Activated T-cell treated with anti-CD3 and anti-CD28 coated beads, Interleukin-2, amount 50 U/mL, for 4 hours (primary cell): ENCODE data around the gene NOTUM. TPM values are rescaled to one million over a fixed set of nuclear protein-coding genes. Genes with fewer than 3 reads are reported as not detected.
A peak's percentile ranks its signal among the peaks of the same experiment; 100 is the strongest.

Source experiments
- ATAC-seq, 2 donors: fragments of 200-7000 bp; cut with Tn5 transposase; one replicate each; pipeline ENCODE4 v1.10.0; 2021
- DNase-seq: peaks from one replicate; pipeline ENCODE4 v3.0.0-alpha.2; 2020
- H3K27me3 Mint-ChIP-seq: one replicate; pipeline ENCODE4 v1.8.0; 2021; ENCODE audit warnings: low read depth, mixed read lengths
- H3K36me3 Mint-ChIP-seq: one replicate; pipeline ENCODE4 v1.8.0; 2022; ENCODE audit warnings: mixed read lengths; ENCODE audit not compliant: insufficient read depth
- H3K4me1 Mint-ChIP-seq: one replicate; pipeline ENCODE4 v1.8.0; 2021; ENCODE audit warnings: low read depth, mixed read lengths
- H3K4me3 Mint-ChIP-seq: one replicate; pipeline ENCODE4 v1.8.0; 2021; ENCODE audit warnings: mild to moderate bottlenecking, moderate library complexity, mixed read lengths
- H3K9me3 Mint-ChIP-seq: one replicate; pipeline ENCODE4 v1.8.0; 2021; ENCODE audit warnings: mixed read lengths
- total RNA-seq, 3 donors: library from RNA; stranded (reverse); gene quantifications; one replicate each; pipeline ENCODE4 v1.2.1, GENCODE V29; 2021

NOTUM gene
- total RNA-seq, 3 donors from 2014 or later, result 0.40 to 0.56 (median 0.41) TPM

DNA sequence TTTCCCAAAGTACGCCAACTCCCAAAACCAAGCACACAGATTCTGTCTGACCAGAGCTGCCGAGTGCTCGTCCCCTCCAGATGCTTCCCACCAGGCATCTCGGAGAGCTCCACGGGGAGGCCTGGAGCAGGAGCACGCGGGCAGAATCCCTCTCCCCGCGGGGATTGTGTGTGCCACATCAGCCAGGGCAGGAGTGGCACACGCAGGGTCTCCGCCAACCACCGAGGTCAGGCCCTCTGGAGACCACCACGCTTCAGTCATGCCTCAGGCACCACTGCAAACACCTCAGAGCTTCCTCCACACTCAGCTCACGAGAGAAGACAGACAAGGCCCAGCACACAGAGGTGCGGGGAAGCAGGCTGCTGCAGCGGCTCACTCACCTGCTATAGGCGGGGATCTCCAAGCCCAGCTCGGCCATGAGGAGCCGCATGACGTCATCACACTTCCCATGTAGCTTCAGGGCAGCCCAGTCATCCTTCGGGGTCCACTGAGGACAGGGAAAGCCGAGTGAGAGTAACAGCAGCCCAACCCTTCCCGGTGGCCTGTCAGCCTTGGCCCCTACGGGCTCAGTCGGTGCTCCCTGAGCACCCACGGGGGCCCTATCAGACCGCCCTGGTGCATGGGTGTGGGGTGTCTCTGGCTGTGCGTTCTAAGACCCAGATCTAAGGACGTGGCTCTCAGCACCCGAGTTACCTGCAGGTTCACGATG lies 47.4 kb downstream of the NOTUM start:
- Mint-ChIP-seq H3K4me1 (peaks cover 34% of the 10 kb centered on the region), H3K36me3 (peaks cover 16% of the 10 kb centered on the region), H3K27me3 (no peaks in the 10 kb centered on the region), H3K4me3 (no peak overlapping the region), H3K9me3 (no peaks in the 10 kb centered on the region)
- DNase-seq (no peak), ATAC-seq (no peak)

GRCh38 chr17:81912441-81913309 lies 48.3 kb downstream of the NOTUM start:
- H3K4me3 Mint-ChIP-seq, result no peak overlapping the region
- no peaks in the 10 kb centered on the region for H3K27me3 Mint-ChIP-seq

DNA sequence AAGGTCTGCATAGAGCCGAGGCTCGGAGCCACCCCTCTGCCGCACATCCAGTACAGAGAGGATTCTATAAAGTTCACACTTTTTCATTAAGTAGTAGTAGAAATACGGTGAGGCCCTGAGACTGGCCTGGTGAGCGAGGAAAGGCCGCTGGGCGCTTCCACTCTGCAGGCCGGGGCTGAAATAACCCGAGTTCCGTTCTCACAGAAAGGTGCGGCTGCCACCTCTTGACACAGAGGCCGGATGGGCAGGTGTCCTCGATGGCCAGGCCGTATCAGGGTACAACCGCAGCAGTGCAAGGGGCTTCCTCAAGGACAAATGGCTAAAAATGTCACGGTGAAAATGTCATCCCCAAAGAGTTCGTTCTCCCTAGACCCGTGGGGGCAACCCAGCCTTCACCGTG lies 49.0 kb downstream of the NOTUM start:
- Mint-ChIP-seq H3K4me3 (peak overlapping the region; percentile 37), H3K9me3 (no peaks in the 10 kb centered on the region), H3K36me3 (peaks cover 12% of the 10 kb centered on the region), H3K4me1 (peaks cover 24% of the 10 kb centered on the region), H3K27me3 (no peaks in the 10 kb centered on the region)
- DNase-seq, result no peak
- no peak for ATAC-seq

More at GRCh38 chr17:81912441-81913309, 48.3 kb downstream of the NOTUM start:
- no peak for DNase-seq
- H3K36me3 Mint-ChIP-seq, result peaks cover 16% of the 10 kb centered on the region
- no peak for ATAC-seq
- no peaks in the 10 kb centered on the region for H3K9me3 Mint-ChIP-seq
- H3K4me1 Mint-ChIP-seq, result peaks cover 29% of the 10 kb centered on the region

DNA sequence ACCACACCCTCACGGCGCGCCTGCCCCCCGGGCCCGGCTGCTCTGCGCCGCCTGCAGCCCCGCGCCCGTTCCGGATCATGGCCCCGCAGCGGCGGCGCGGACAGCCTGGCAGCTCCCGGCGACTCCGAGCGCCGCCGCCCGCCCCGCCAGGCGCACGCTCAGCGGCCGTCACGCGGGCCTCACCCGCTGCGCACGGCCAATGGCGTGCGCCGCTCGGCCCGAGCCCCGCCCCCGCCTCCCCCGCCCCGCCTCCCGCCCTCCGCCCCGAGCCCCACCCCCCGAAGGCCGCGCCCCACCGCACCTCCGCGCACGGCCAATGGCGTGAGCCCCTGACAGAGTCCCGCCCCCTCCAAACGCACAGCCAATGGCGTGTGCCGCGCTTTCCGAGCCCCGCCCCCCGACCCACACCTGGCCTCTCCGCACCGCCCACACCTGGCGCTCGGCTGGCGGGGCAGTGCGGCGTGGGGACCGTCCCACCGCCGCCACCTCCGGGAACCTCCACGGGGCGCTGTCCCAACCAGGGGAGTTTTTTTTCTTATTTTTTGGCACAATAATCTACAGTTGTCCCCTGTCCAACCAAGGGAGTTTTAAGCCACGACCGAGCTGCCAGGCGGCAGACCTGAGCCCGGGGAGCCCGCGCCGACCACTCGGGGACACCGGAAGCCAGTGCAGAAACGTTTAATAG lies 49.6 kb downstream of the NOTUM start, which contains the start of gene PCYT2:
PCYT2 (minus strand) TSS at position 123 of the 685 bp plus-strand sequence; CDS start at position 79, 44 bp downstream.
- peaks cover 19% of the 10 kb centered on the region for H3K4me1 Mint-ChIP-seq
- peak within 1 kb of the TSS; percentile 86 for H3K4me3 Mint-ChIP-seq
- no peaks in the 10 kb centered on the region for H3K27me3 Mint-ChIP-seq
- peaks cover 12% of the 10 kb centered on the region for H3K36me3 Mint-ChIP-seq
- ATAC-seq (peak; percentile 91 to 93), DNase-seq (peak; percentile 93)
- no peaks in the 10 kb centered on the region for H3K9me3 Mint-ChIP-seq

DNA sequence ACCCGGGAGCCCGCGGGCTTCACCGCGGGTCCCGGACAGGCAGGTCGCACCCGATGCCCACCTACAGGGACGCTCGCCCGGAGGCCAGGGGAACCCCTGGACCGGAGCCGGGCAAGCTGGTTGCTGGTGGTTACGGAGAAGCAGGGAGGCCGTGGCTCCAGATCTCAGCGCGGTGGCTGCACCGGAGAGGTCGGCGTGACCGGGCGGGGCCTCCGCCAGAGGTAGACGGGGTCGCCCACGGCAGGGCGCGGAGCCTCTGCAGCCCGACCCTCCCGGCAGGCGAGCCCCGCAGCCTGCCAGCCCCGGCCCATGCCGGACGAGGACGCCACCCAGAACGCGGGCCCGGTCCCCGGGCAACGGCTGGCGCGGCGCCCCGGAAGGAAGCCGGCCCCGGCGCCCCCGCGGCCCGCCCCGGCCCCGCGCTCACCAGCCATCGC lies 50.1 kb downstream of the NOTUM start:
- H3K4me1 Mint-ChIP-seq, result peaks cover 14% of the 10 kb centered on the region
- DNase-seq, result no peak
- H3K27me3 Mint-ChIP-seq, result no peaks in the 10 kb centered on the region
- no peaks in the 10 kb centered on the region for H3K9me3 Mint-ChIP-seq
- ATAC-seq, result peak; percentile 46 to 54
- H3K36me3 Mint-ChIP-seq, result peaks cover 12% of the 10 kb centered on the region
- H3K4me3 Mint-ChIP-seq, result peak overlapping the region; percentile 86

DNA sequence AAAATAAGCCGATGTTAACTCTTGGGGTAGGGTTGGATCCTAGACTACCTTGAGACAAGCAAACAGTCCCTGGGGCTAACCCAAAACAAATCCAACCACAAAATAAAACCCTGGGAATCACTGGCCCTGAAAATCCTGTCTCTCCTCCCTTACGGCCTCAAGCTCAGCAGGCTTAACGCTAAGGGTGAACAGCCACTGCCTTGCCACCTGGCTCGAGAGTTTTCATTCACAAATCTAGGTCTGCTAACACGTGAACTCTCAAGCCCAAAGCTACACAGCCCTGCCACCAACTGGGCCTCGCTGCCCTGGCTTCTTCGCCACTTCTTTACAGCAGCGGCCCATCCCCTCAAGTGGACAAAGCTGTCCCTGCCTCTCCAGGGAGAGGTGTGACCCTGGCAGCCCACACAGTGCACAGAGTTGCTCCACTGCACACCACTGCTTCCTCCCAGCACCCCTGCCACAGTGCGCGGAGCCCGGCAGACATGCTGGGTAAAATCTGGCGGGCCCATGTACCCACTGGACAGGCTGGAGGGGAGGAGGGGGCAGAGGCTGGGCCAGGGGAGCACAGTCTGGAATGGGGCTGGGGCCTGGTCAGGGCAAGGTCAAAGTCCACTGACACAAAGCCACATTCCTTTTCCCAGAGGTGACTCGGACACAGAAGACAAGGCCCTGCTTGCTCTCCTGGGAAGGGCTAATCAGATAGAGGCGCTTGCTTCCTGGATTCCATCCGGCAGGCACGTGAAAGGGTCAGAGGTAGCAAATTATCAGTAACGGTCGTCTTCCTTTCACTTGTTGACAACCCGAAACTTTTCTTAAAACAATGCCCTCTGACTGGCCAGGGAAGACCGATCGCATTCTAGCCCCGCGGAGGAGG lies 50.8 kb downstream of the NOTUM start:
- DNase-seq (no peak), ATAC-seq (no peak)
- Mint-ChIP-seq H3K4me1 (peaks cover 10% of the 10 kb centered on the region), H3K27me3 (no peaks in the 10 kb centered on the region), H3K4me3 (peak overlapping the region; percentile 86), H3K9me3 (no peaks in the 10 kb centered on the region), H3K36me3 (peaks cover 10% of the 10 kb centered on the region)

DNA sequence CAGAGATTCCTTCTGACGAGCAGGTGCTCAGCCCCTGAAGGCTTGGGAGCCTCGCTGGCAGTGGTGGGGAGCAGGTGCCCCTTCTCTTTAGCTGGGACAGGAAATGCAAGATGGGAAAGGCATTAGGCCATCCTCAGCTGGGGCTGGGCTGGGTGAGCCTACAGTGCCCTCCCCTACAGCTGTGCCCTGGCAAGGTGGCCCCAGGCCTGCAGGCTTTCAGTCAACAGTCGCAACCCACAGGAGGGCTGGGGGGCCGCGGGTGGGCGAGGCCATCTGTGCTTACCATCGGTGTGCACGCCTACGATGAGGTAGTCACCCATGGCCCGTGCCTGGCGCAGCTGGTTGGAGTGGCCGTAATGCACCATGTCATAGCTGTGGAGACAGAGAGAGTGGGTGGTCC lies 51.8 kb downstream of the NOTUM start:
- ATAC-seq, result no peak
- peaks cover 10% of the 10 kb centered on the region for H3K4me1 Mint-ChIP-seq

GRCh38 chr17:81908793-81909192 lies 52.2 kb downstream of the NOTUM start:
- Mint-ChIP-seq H3K4me1 (peaks cover 10% of the 10 kb centered on the region), H3K9me3 (no peaks in the 10 kb centered on the region), H3K4me3 (no peak overlapping the region), H3K36me3 (peaks cover 12% of the 10 kb centered on the region), H3K27me3 (no peaks in the 10 kb centered on the region)
- DNase-seq (no peak), ATAC-seq (no peak)

More for the DNA sequence above, 51.8 kb downstream of the NOTUM start:
- Mint-ChIP-seq H3K27me3 (no peaks in the 10 kb centered on the region), H3K36me3 (peaks cover 10% of the 10 kb centered on the region), H3K4me3 (peak overlapping the region; percentile 29), H3K9me3 (no peaks in the 10 kb centered on the region)
- no peak for DNase-seq

GRCh38 chr17:81907219-81908145 lies 53.5 kb downstream of the NOTUM start:
- ATAC-seq (no peak), DNase-seq (no peak)
- H3K4me3 Mint-ChIP-seq, result no peak overlapping the region
- peaks cover 10% of the 10 kb centered on the region for H3K4me1 Mint-ChIP-seq
- no peaks in the 10 kb centered on the region for H3K27me3 Mint-ChIP-seq
- peaks cover 2% of the 10 kb centered on the region for H3K36me3 Mint-ChIP-seq
- H3K9me3 Mint-ChIP-seq, result no peaks in the 10 kb centered on the region

GRCh38 chr17:81906476-81907218 lies 54.3 kb downstream of the NOTUM start:
- Mint-ChIP-seq H3K36me3 (peaks cover 2% of the 10 kb centered on the region), H3K27me3 (no peaks in the 10 kb centered on the region), H3K4me1 (peaks cover 9% of the 10 kb centered on the region), H3K4me3 (no peak overlapping the region), H3K9me3 (no peaks in the 10 kb centered on the region)
- no peak for DNase-seq
- no peak for ATAC-seq

GRCh38 chr17:81905993-81906392 lies 55.0 kb downstream of the NOTUM start:
- Mint-ChIP-seq H3K4me3 (no peak overlapping the region), H3K36me3 (peaks cover 5% of the 10 kb centered on the region), H3K4me1 (peaks cover 10% of the 10 kb centered on the region), H3K9me3 (no peaks in the 10 kb centered on the region), H3K27me3 (peaks cover 6% of the 10 kb centered on the region)
- ATAC-seq, result no peak
- DNase-seq, result no peak

- ATAC-seq (no peak), DNase-seq (no peak)
- H3K36me3 Mint-ChIP-seq, result peaks cover 10% of the 10 kb centered on the region
- peaks cover 9% of the 10 kb centered on the region for H3K27me3 Mint-ChIP-seq
- H3K4me1 Mint-ChIP-seq, result peaks cover 12% of the 10 kb centered on the region
- no peaks in the 10 kb centered on the region for H3K9me3 Mint-ChIP-seq
- no peak overlapping the region for H3K4me3 Mint-ChIP-seq
These were observed 55.5 kb downstream of the NOTUM start for GRCh38 chr17:81905424-81905875.
